AG04450 (cell line): Measurements from ENCODE around the gene CDKAL1. TPM values are rescaled to one million over a fixed set of nuclear protein-coding genes. Genes with fewer than 3 reads are reported as not detected.
"Not testable (repeated sequence)": the region's sequence is repeated elsewhere in the genome, so short reads cannot be mapped to it uniquely, and the experiment has no call there.

ENCODE experiments used
- CTCF ChIA-PET: fragments of 300-600, 350-600 bp; formaldehyde crosslinking; extraction: SDS; loops from one replicate; lab custom pipeline; 2022; ENCODE audit warnings: antibody characterized with exemption, inconsistent platforms; lab: Charles Lee
- POLR2A ChIA-PET: fragments of 350-600 bp; formaldehyde crosslinking; extraction: SDS; loops from one replicate; lab custom pipeline; 2021; ENCODE audit warnings: antibody characterized with exemption, inconsistent platforms; lab: Yijun Ruan, JAX
- DNase-seq: peaks from one replicate; pipeline ENCODE4 v3.0.0-alpha.2; 2011; ENCODE audit warnings: low read depth, low spot score
- H3K27ac ChIP-seq: one replicate; pipeline ENCODE4 v1.5.1; 2012; ENCODE audit warnings: low read depth, low read length, control low read depth
- H3K27me3 ChIP-seq: one replicate; pipeline ENCODE4 v1.6.0; 2012; ENCODE audit warnings: low read length; ENCODE audit not compliant: control insufficient read depth, insufficient read depth
- H3K4me3 ChIP-seq: 2 replicates; pipeline ENCODE4 v1.5.1; 2011; ENCODE audit warnings: mild to moderate bottlenecking, low read depth, low read length, control low read depth
- H3K9me3 ChIP-seq: 2 replicates; pipeline ENCODE4 v1.5.1; 2012; ENCODE audit warnings: low read length; ENCODE audit not compliant: control insufficient read depth, insufficient read depth
- CTCF ChIP-seq: IDR thresholded peaks from 2 replicates; pipeline ENCODE4 v1.5.1; 2011; ENCODE audit warnings: low read depth, low read length, control low read depth, inconsistent platforms
- polyA plus RNA-seq: library from polyadenylated mRNA; depleted of rRNA; stranded (reverse); fragments of >200 nt; gene quantifications from 2 replicates; pipeline ENCODE4 v1.2.3, GENCODE V29; 2011

Gene CDKAL1
- polyA plus RNA-seq, 1 experiment = 9.2 TPM

DNA sequence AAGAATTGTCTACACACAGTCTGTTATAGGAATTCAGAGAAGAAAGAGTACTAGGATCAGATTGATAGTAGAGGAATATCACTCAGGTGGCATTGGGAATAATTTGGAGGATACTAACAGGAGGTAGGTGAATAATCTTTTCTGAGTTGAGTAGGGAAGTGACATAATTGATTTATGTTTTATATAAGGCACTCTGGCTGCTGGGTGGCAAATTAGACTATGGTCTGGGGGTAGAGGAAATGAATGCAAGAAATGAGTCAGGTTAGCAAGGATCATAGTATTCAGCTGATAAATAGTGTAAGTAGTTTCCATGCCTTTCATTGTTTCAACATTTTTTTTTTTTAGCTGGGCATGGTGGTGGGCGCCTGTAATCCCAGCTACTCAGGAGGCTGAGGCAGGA lies 113.3 kb downstream of the CDKAL1 start:
- TF ChIP-seq CTCF = no peak
- CTCF ChIA-PET = no interaction called here
- H3K27me3 ChIP-seq = no peaks in the 10 kb centered on the region
- no peak overlapping the region for H3K27ac ChIP-seq
- POLR2A ChIA-PET = no interaction called here
- H3K9me3 ChIP-seq = no peaks in the 10 kb centered on the region
- DNase-seq = no peak
- H3K4me3 ChIP-seq = no peak overlapping the region

- H3K4me3 ChIP-seq, CTCF ChIA-PET, POLR2A ChIA-PET, H3K9me3 ChIP-seq, H3K27ac ChIP-seq, DNase-seq, H3K27me3 ChIP-seq: not testable (repeated sequence)
Observed at GRCh38 chr6:20649696-20650470, 115.6 kb downstream of the CDKAL1 start.

- Histone ChIP-seq H3K27ac (no peak overlapping the region), H3K9me3 (no peaks in the 10 kb centered on the region; the same call in 1 of the 2 replicates), H3K4me3 (no peak overlapping the region), H3K27me3 (no peaks in the 10 kb centered on the region)
- no peak for TF ChIP-seq CTCF
- POLR2A ChIA-PET = no interaction called here
- CTCF ChIA-PET = no interaction called here
- no peak for DNase-seq
Observed at GRCh38 chr6:20652299-20653084, 118.2 kb downstream of the CDKAL1 start.

DNA sequence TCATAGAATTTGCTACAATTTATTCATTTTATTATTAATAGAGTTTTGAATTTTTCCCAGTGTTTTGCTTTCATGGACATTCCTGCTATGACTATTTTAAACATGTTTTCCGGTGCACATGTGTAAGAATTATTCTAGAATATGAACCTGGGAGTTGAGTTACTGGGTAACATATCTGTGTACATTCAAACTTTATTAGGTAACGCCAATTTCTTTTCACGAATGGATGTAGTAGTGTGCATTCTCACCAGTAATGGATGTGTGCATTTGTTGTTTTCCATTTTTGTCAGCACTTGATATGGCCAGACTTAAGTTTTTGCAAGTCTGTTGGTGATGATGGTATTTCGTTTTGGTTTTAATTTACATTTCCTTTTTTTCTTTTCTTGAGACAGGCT lies 118.8 kb downstream of the CDKAL1 start:
- DNase-seq = no peak
- no peak for TF ChIP-seq CTCF
- Histone ChIP-seq H3K4me3 (no peak overlapping the region), H3K9me3 (no peaks in the 10 kb centered on the region; the same call in 1 of the 2 replicates), H3K27ac (no peak overlapping the region), H3K27me3 (no peaks in the 10 kb centered on the region)
- ChIA-PET CTCF (no interaction called here), POLR2A (no interaction called here)

DNA sequence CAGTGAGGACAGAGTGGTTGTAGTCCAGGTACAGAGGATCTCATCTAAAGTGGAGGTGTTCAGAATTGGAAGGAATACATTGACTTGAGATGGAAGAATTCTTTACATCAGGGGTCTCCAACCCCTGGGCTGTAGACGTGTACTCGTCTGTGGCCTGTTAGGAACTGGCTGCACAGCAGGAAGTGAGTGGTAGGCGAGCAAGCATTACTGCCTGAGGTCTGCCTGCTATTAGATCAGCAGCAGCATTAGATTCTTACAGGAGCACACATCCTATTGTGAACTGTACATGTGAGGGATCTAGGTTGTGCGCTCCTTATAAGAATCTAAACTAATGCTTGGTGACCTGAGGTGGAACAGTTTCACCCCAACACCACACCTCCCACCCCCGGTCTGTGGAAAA lies 121.1 kb downstream of the CDKAL1 start:
- POLR2A ChIA-PET = no interaction called here
- CTCF ChIA-PET = no interaction called here
- no peak for DNase-seq
- no peak overlapping the region for H3K4me3 ChIP-seq
- H3K27ac ChIP-seq = no peak overlapping the region
- no peaks in the 10 kb centered on the region; the same call in 1 of the 2 replicates for H3K9me3 ChIP-seq
- no peak for TF ChIP-seq CTCF
- H3K27me3 ChIP-seq = no peaks in the 10 kb centered on the region
